GM12892 (cell line): ENCODE results near the gene OR2T8.

Experiments
- POLR2AphosphoS5 ChIP-seq: IDR thresholded peaks from 2 replicates; pipeline ENCODE4 v1.6.1; 2011; ENCODE audit warnings: low read depth, low read length, control low read depth
- TAF1 ChIP-seq: IDR thresholded peaks from 2 replicates; pipeline ENCODE4 v1.6.1; 2011; ENCODE audit warnings: low read depth, mild to moderate bottlenecking, control low read depth, low read length, borderline replicate concordance

- no peak for TF ChIP-seq POLR2AphosphoS5
- TF ChIP-seq TAF1, result no peak
Observed at GRCh38 chr1:247923941-247924340, 3.9 kb downstream of the OR2T8 start.
